HG02798 (cell line): ENCODE measurements around the gene CNBP.
A peak's percentile ranks its signal among the peaks of the same experiment; 100 is the strongest.
"Not testable (repeated sequence)": the region's sequence is repeated elsewhere in the genome, so short reads cannot be mapped to it uniquely, and the experiment has no call there.

Source experiments
- ATAC-seq: cut with Tn5 transposase; IDR thresholded peaks from one replicate; pipeline ENCODE4 v1.9.1; 2021; ENCODE audit warnings: mild to moderate bottlenecking; ENCODE audit not compliant: unreplicated experiment, poor library complexity

Gene CNBP

DNA sequence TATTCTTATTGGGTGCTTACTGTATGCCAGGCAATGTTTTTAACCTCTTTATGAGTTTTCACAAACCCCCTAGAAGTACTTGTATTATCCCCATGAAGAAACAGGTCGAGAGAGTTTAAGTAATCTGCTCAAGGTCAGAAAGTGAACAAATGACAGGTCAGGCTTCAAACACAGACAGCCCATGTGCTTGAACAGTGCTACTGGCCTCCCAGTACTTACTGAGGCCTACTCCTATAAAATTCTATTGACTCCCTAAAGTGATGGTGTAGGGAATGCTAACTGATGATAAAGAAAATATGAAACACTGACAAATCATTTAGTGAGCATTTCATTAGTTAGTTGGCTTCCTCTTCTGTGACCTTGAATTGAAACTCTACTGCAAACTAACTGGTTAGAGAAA is 4.2 kb upstream of the CNBP start:
- no peak for ATAC-seq

DNA sequence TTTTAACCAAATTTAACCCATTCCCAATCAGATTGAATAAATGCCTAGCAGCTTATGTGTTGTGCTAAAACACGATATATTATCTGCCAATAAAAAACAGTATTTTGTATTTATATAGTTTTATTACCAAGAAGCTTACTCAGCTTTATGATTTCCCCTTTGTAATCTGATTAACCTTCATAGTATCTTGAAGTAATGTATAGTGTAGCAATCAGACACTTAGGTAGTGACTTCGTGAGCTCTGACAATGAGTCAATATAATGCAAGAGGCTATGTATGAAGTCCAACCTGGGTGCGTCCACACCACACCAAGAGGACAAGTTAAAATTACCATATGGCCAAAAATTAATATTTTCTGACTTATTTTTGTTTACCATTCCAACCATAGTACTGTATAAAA is 2.1 kb upstream of the CNBP start:
- no peak for ATAC-seq

DNA sequence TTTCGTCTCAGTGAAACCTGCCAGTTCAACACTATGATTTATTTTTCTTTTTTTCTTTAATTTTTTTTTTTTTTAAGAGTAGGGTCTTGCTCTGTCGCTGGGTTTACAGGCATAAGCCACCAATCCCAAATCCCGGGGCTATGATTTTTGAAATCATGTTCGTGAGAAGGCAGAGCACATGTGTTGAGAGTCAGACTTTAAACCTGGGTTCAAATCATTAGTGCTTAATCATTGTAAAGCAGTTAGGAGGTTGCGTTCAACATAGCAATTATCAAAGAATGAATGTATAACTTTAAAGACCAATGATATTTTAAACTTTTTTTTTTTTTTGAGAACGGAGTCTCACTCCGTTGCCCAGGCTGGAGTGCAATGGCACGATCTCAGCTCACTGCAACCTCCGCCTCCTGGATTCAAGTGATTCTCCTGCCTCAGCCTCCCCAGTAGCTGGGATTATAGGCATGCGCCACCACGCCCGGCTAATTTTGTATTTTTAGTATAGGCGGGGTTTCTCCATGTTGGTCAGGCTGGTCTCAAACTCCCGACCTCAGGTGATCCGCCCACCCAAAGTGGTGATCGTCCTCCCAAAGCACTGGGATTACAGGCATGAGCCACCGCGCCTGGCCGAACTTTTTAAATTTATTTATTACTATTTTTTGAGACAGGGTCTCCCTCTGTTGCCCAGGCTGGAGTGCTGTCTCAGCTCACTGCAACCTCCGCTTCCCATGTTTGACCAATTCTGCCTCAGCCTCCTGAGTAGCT is 1.3 kb upstream of the CNBP start:
- ATAC-seq, result not testable (repeated sequence)

DNA sequence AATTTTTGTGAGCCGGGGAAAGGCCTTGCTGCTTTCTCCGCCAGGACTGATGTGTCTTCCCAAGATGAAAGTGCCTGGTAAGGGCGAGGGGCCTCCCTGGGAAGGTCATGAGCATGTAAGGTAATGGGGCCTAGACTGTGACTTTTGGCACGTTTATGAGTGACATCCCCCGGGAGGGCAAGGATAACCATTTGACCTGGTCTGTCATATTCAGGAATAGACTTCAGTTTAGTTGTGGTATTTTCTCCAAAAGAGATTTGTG is 631 bp upstream of the CNBP start:
- ATAC-seq, result no peak

DNA sequence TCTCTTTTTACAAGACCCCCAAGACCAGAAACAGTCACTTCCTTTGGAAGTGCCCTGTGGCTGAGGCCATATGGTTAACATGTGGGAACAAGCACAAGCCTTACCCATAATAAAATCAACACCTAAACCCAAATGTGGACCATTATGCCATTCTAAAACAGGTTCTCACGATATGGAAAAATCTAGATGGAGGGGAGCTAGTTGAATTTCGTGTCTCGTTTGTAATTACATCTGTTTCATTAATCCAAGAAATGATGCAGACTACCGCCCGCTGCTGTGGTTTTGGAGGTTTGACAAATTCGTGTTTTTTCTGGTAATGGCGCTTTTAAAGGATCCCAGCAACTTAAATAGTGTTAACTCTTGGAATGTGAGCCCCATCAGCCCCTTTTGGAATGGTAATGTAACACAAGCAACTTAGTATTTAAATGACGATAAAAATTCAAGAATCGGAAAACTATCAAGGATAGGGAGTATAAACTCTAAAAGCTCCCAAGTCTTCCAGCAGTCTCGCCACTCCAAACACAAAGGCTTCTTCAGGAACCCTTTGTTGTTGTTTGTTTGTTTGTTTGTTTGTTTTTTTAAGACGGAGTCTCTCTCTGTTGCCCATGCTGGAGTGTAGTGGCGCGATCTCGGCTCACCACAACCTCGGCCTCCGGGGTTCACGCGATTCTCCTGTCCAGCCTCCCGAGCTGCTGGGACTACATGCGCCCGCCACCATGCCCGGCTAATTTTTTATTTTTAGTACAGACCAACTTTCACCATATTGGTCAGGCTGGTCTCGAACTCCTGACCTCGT is 1.1 kb downstream of the CNBP start:
- no peak for ATAC-seq

DNA sequence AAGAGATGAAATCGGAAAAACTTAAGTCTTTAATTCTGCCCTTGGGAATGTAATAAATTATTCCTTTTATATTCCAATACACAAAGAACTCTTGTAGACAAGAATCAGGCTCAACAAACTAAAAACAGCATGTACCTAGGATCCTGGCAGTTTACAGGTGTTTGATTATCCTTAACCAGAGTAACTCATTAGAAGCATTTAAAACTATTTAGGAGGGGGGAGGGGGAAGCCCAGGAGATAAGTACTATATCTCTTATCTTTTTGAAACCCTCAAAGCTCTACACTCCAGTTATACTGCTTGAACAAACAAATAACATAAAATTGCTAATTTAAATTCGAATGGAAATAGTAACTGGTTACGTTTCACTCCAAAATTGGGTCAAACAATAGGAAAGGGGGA is 1.9 kb downstream of the CNBP start:
- no peak for ATAC-seq

DNA sequence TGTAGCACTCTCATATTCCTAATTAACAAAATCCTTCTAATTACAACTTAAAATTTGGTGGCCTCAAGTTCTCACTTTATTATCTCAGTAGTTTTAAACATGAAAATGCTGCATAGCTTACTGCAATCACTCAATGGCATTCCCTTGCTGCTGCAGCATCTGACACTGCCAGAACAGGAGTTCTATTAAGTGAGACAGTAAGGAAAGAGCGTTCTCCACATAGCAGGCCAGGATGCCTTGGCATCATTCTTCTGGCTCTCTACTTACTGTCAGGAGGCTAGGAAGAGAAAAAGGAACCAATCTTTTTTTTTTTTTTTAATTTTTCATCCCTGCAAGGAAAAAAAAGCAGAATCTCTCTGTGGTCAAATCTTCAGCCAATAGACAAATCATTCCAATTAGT is 3.2 kb downstream of the CNBP start:
- no peak for ATAC-seq

DNA sequence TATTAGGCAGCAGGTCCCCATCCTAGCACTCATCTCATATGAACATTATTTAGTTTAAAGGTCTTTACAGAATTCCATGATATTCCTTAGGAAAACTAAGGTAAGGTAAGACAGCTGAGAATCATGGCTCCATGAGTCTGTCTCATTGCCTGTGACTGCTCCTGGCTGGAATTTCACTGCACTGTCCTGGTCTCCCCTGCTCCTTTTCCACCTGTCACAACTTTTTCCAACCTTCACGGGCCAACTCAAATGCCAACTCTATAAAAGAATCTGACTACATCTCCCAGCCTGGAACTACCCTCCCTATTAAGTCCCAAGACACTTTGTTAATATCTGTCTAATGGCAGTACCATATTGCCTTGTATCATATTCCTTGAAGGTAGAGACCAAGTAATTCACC is 7.6 kb downstream of the CNBP start:
- ATAC-seq, result no peak

DNA sequence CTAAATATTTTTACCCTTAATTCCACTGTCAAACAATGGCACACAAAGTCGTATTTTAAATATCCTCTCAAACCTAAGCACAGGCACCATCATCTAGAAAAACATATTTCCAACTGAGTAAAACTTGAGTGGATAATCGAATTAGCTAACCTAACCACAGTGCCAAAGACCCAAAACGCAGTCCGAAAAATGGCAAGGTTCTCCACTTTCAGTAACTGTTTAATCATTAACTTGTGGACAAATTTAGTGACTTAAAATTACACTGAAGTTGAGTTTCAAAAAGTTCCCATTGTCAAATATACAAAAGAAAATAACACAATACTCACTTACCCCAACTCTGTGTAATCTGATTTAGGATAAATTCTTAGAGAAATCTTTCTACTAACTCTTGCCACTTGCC is 10.0 kb downstream of the CNBP start:
- ATAC-seq, result no peak

DNA sequence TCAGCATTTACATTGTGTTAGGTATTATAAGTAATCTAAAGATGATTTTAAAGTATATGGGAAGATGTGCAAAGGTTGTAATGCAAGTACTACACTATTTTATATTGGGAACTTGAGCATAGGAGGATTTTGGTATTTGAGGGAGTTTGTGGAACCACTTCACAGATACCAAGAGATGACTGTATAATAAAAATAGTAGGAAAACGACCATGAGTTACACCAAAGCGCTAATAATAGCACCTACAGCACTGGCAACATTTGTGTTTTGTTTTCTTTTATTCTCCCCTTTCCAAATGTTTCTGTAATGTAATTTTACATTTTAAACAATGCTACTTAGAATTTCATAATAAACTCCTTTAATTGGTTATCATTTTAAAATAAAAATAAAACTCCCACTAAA is 10.5 kb downstream of the CNBP start:
- ATAC-seq, result no peak

DNA sequence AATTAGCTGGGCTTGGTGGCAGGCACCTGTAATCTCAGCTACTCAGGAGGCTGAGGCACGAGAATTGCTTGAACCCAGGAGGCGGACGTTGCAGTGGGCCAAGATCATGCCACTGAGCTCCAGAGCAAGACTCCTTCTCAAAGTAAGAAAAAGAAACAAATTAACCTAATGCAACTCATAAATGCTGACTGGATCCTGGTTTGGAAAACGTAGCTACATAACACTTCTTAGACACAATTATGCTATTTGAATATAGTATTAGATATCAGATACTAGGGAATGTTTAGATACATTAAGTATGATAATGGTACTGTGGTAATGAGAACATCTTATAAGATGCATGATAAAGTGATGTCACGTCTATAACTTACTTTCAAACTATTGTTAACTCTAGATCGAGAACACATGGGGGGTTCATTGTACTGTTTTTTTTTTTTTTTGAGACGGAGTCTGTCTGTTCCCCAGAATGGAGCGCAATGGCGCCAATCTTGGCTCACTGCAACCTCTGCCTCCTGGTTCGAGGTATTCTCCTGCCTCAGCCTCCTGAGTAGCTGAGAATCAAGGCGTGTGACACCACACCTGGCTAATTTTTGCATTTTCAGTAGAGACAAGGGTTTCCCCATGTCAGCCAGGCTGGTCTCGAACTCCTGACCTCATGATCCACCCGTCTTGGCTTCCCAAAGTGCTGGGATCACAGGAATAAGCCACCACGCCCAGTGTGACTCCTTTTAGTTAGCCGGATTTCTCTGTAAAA is 16.9 kb downstream of the CNBP start:
- no peak for ATAC-seq

DNA sequence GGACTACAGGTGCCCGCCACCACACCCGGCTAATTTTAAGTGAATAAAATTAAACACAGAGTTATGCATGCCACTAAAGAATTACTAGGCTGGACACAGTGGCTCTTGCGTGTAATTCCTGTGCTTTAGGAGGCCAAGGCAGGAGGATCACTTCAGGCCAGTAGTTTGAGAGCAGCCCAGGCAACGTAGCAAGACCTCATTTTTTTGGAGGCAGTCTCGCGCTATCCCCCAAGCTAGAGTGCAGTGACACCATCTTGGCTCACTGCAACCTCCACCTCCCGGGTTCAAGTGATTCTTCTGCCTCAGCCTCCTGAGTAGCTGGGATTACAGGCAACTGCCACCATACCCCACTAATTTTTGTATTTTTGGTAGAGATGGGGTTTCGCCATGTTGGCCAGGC is 18.1 kb downstream of the CNBP start:
- not testable (repeated sequence) for ATAC-seq

DNA sequence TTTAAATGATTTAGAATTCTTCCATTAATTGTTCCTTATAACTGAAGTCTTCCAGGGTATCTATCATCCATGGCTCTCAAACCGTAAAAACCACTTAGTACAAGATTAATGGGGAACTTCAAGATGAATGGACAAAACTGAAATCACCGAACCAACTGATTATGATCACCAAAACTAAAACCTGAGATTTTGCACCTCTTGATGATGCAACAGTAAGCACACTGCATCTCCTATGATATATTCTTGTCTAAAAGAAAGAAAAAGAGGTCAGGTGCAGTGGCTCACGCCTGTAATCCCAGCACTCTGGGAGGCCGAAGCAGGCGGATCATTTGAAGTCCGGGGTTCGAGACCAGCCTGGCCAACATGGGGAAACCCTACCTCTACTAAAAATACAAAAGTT is 19.2 kb downstream of the CNBP start:
- ATAC-seq, result no peak

DNA sequence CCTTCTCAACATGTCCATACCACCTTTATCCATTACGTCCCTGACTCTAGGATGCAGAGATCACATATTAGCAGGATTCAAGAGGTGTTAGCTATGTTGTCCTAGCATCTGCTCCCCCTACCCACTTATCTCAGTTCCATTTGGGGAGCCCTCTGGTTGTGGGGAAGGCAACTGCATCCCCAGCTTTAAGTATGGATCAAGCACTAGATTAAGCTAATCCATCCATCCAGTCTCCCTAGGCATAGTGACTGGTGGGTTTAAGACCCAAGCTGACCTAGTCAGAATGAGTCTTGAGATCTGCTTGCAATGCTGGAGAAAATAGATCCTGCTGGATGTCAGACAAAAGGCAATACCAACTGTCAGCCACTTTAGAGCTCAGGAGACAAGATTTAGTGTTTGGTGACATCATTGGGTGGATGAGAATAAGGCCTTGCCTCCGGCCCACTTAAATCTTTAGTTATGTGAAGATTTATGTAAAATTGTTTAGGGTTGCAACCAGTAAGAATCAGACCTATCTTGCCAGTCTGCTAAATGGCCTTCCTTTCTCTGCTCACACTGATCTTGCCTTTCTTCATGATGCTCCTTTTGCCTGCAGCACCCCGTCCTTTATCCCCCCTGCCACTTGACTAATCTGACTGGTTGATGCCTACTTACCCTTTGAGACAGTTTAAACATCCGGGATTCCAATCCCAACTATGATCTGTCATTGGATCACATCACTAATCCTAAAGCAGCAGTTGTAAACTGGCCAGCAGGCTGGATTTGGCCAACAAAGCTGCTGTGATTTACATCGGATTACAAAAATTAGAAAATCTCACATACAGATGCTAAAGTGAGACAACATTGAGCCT is 20.7 kb downstream of the CNBP start:
- no peak for ATAC-seq

DNA sequence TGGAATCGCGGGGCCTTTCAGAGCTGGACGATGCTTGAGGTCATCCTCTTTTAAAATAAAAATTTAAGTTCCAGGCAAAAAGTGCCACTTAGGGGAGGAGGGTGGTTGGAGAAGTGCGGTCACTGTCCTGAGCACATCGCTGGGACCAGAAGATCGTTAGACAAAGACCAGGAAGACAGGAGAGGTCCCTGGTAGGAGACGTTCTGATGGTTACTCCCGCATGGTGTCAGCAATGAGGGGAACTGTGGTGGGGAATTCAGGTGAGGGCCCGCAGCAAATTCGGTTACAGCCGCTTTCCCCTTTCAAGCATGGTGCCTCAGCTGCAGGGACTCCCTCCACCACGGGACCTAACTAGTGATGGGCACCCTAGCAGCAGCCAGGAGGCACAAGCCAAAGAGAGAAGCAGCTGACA is 21.8 kb downstream of the CNBP start:
- ATAC-seq, result no peak

DNA sequence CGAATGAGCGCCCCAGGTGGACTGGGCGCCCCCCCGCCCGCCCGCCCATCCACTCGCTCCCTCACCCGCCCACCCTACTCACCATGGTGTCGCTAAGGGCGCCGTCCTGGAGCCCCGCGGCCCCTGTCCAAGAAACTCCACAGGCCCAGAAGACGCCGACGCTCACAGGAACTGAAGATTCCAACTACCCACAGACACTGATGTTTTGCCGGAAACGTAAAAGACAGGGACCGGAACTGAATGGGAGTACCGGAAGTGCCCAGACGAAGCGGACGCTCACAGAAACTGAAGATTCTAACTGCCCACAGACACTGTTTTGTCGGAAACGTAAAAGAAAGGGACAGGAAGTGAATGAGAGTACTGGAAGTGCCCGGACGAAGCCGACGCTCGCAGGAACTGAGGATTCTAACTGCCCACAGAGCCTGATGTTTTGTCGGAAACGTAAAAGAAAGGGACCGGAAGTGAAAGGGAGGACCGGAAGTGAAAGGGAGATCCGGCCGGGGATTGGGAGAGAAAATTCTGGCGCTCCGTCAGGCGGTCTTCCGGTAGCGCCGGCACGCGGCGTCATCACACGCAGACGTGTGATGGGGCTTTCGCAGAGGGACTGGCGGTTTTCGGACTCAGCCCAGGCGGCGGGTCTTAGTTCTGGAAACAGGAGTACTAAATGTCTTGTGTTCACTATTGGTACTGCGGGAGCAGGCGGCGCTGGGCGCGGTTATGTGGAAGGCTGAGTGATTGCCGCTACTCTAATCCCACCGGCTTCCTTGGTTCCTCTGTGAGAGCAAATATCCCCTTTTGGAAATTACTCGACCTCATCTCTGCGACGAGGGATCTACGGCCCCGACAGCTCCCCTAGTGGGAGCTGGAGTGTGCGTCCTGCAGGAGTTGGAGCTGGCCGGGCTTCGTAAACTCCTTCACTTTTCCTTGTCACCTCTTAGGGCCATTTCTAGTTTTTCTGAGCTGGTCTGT is 22.5 kb downstream of the CNBP start, which contains the start of gene ISY1:
Gene ISY1 (minus strand): TSS at position 173 of the 969 bp plus-strand sequence. CDS start 88 bp downstream, at position 85.
- peak; percentile 90 for ATAC-seq

DNA sequence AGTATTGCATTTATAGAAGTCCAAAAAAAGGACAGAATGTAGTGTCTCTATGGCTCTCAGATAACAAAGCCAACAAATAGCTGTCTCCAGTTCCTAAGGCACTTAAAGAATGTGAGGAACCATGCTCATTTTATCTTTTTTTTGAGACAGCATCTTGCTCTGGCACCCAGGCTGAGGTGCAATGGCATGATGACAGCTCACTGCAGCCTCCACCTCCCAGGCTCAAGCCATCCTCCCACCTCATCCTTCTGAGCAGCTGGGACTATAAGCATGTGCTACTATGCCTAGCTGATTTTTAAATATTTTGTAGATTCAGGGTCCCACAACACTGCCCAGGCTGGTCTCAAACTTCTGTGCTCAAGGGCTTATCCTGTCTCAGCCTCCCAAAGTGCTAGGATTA is 38.9 kb downstream of the CNBP start:
- no peak for ATAC-seq

DNA sequence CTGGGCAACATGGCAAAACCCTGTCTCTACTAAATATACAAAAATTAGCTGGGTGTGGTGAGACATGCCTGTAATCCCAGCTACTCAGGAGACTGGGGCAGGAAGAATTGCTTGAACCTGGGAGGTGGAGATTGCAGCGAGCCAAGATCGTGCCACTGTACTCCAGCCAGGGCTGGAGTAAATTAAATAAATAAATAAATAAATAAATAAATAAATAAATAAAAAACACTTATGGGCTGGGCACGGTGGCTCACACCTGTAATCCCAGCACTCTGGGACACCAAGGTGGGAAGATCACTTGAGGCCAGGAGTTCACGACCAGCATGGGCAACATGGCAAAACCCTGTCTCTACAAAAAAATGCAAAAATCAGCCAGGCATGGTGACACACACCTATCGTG is 42.7 kb downstream of the CNBP start:
- not testable (repeated sequence) for ATAC-seq

DNA sequence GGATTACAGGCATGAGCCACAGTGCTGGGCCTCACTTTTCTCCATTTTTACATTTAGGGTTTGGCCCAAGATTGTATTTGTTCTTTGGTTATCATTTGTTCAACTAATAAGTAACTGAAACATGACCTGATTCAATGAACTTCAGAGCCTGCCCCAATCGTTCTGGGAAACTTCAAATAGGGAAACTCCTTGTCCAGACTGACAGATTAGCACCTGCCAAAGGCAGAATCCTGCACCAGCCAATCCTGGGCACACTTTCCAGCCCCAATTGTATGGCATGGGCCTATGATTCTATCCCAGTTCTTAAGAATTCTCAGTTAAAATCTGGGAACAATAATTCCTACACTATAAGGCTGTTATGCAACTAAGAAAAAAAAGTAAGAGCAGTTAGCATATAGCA is 43.8 kb downstream of the CNBP start:
- ATAC-seq, result no peak
